HL-60 (cell line): ENCODE measurements around the gene GARIN5B.
"Not testable (repeated sequence)": the region's sequence is repeated elsewhere in the genome, so short reads cannot be mapped to it uniquely, and the experiment has no call there.

Source experiments
- GABPA ChIP-seq: IDR thresholded peaks from 2 replicates; pipeline ENCODE4 v1.6.1; 2012; ENCODE audit warnings: low read depth
- POLR2AphosphoS5 ChIP-seq: IDR thresholded peaks from 2 replicates; pipeline ENCODE4 v1.6.1; 2012; ENCODE audit warnings: low read depth
- REST ChIP-seq: IDR thresholded peaks from 2 replicates; pipeline ENCODE4 v1.6.1; 2012; ENCODE audit warnings: low read depth; ENCODE audit not compliant: insufficient replicate concordance
- TF ChIP-seq, protein P1 (sequence below): IDR thresholded peaks from one replicate; pipeline ENCODE4 v1.5.1; 2011; ENCODE audit warnings: low read length, control low read depth, inconsistent platforms; ENCODE audit not compliant: insufficient read depth

- TF ChIP-seq POLR2AphosphoS5, GABPA, REST: not testable (repeated sequence)
- TF ChIP-seq, protein P1, sequence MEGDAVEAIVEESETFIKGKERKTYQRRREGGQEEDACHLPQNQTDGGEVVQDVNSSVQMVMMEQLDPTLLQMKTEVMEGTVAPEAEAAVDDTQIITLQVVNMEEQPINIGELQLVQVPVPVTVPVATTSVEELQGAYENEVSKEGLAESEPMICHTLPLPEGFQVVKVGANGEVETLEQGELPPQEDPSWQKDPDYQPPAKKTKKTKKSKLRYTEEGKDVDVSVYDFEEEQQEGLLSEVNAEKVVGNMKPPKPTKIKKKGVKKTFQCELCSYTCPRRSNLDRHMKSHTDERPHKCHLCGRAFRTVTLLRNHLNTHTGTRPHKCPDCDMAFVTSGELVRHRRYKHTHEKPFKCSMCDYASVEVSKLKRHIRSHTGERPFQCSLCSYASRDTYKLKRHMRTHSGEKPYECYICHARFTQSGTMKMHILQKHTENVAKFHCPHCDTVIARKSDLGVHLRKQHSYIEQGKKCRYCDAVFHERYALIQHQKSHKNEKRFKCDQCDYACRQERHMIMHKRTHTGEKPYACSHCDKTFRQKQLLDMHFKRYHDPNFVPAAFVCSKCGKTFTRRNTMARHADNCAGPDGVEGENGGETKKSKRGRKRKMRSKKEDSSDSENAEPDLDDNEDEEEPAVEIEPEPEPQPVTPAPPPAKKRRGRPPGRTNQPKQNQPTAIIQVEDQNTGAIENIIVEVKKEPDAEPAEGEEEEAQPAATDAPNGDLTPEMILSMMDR = not testable (repeated sequence)
Measured at GRCh38 chr19:55401390-55401789, 38.3 kb upstream of the GARIN5B start.
